GM21423 (cell line): ENCODE results near the gene CLSTN1.

Experiments used
- ATAC-seq: cut with Tn5 transposase; IDR thresholded peaks from one replicate; pipeline ENCODE4 v1.9.1; 2021; ENCODE audit warnings: mild to moderate bottlenecking, moderate library complexity; ENCODE audit not compliant: unreplicated experiment

Gene CLSTN1

GRCh38 chr1:9732123-9732971 lies 91.4 kb downstream of the CLSTN1 start:
- no peak for ATAC-seq

- no peak for ATAC-seq
Observed at GRCh38 chr1:9731561-9731960, 92.2 kb downstream of the CLSTN1 start.

- ATAC-seq, result no peak
Observed at GRCh38 chr1:9731051-9731537, 92.7 kb downstream of the CLSTN1 start.

GRCh38 chr1:9730096-9730901 lies 93.5 kb downstream of the CLSTN1 start:
- no peak for ATAC-seq

- no peak for ATAC-seq
Observed at GRCh38 chr1:9729523-9729922, 94.2 kb downstream of the CLSTN1 start.

GRCh38 chr1:9728451-9729295 lies 95.1 kb downstream of the CLSTN1 start:
- no peak for ATAC-seq

- ATAC-seq, result no peak
Observed at GRCh38 chr1:9726905-9727595, 96.7 kb downstream of the CLSTN1 start.

GRCh38 chr1:9726406-9726805 lies 97.4 kb downstream of the CLSTN1 start:
- ATAC-seq, result no peak

GRCh38 chr1:9724706-9725476 lies 98.9 kb downstream of the CLSTN1 start:
- peak; percentile 55 for ATAC-seq

GRCh38 chr1:9723926-9724325 lies 99.8 kb downstream of the CLSTN1 start:
- no peak for ATAC-seq

- ATAC-seq, result no peak
Observed at GRCh38 chr1:9723068-9723805, 100.5 kb downstream of the CLSTN1 start.

- no peak for ATAC-seq
Observed at GRCh38 chr1:9722378-9722749, 101.4 kb downstream of the CLSTN1 start.

GRCh38 chr1:9721606-9722377 lies 102.0 kb downstream of the CLSTN1 start:
- no peak for ATAC-seq

- ATAC-seq, result no peak
Observed at GRCh38 chr1:9720785-9721605, 102.8 kb downstream of the CLSTN1 start.

- no peak for ATAC-seq
Observed at GRCh38 chr1:9719978-9720722, 103.6 kb downstream of the CLSTN1 start.

GRCh38 chr1:9718006-9718680 lies 105.6 kb downstream of the CLSTN1 start:
- ATAC-seq, result no peak
